DND-41 (cell line): ENCODE measurements around the gene ST6GALNAC3.

Source experiments
- ATAC-seq: fragments of 200-7000 bp; cut with Tn5 transposase; 3 replicates; pipeline ENCODE4 v1.9.1; 2021; ENCODE audit warnings: low read depth; ENCODE audit not compliant: insufficient read depth
- DNase-seq: peaks from one replicate; pipeline ENCODE4 v3.0.0-alpha.2; 2020
- H2AFZ ChIP-seq: 2 replicates; pipeline ENCODE4 v1.6.0; 2012; ENCODE audit warnings: low read depth, low read length
- H3K27ac ChIP-seq: 2 replicates; pipeline ENCODE4 v1.5.1; 2012; ENCODE audit warnings: low read length, inconsistent platforms
- H3K27me3 ChIP-seq: fragments of 200-600 bp; sonication (generic); 2 replicates; pipeline ENCODE4 v1.6.0; 2012; ENCODE audit warnings: low read length, mild to moderate bottlenecking, inconsistent platforms; ENCODE audit not compliant: insufficient read depth, poor library complexity
- H3K36me3 ChIP-seq: 2 replicates; pipeline ENCODE4 v1.5.1; 2012; ENCODE audit warnings: low read length, inconsistent platforms; ENCODE audit not compliant: insufficient read depth
- H3K4me1 ChIP-seq: 2 replicates; pipeline ENCODE4 v1.5.1; 2012; ENCODE audit warnings: mild to moderate bottlenecking, low read length; ENCODE audit not compliant: insufficient read depth
- H3K4me2 ChIP-seq: 2 replicates; pipeline ENCODE4 v1.6.0; 2012; ENCODE audit warnings: mild to moderate bottlenecking, moderate library complexity, low read length, inconsistent platforms; ENCODE audit not compliant: insufficient read depth
- H3K4me3 ChIP-seq, 2 experiments: fragments of 200-600 bp in 1 of 2; shearing (Covaris generic) in 1 of 2; 2 replicates each; pipeline ENCODE4 v1.5.1; 2012 to 2016; ENCODE audit warnings: inconsistent platforms in 2 of 2, low read length in 2 of 2, mild to moderate bottlenecking in 2 of 2, low read depth in 1 of 2, moderate library complexity in 1 of 2
- H3K79me2 ChIP-seq: 2 replicates; pipeline ENCODE4 v1.6.0; 2012; ENCODE audit warnings: low read length, inconsistent platforms; ENCODE audit not compliant: insufficient read depth
- H3K9ac ChIP-seq: 2 replicates; pipeline ENCODE4 v1.6.0; 2012; ENCODE audit warnings: low read depth, mild to moderate bottlenecking, inconsistent platforms, low read length, moderate library complexity
- H3K9me3 ChIP-seq: 2 replicates; pipeline ENCODE4 v1.5.1; 2012; ENCODE audit warnings: low read length, moderate library complexity, mild to moderate bottlenecking, inconsistent platforms; ENCODE audit not compliant: insufficient read depth, severe bottlenecking
- H4K20me1 ChIP-seq: 2 replicates; pipeline ENCODE4 v1.6.0; 2012; ENCODE audit warnings: low read length; ENCODE audit not compliant: insufficient read depth
- EZH2 ChIP-seq: IDR thresholded peaks from 3 replicates; pipeline ENCODE4 v1.6.1; 2012; ENCODE audit warnings: borderline replicate concordance, low read depth, mild to moderate bottlenecking, moderate library complexity, low read length, inconsistent platforms; ENCODE audit not compliant: severe bottlenecking
- TF ChIP-seq, protein P1 (sequence below): IDR thresholded peaks from 2 replicates; pipeline ENCODE4 v1.5.1; 2012; ENCODE audit warnings: borderline replicate concordance, low read length, moderate library complexity, mild to moderate bottlenecking; ENCODE audit not compliant: poor library complexity, severe bottlenecking; ENCODE audit errors: extremely low read depth

The ST6GALNAC3 gene

GRCh38 chr1:76450229-76450628 lies 375.7 kb downstream of the ST6GALNAC3 start:
- DNase-seq, result no peak
- Histone ChIP-seq H2AFZ (no peak overlapping the region), H3K27me3 (no peaks in the 10 kb centered on the region), H3K36me3 (no peaks in the 10 kb centered on the region), H3K79me2 (no peaks in the 10 kb centered on the region), H3K9ac (no peak overlapping the region), H3K4me2 (no peak overlapping the region), H3K4me1 (no peaks in the 10 kb centered on the region), H3K4me3 (no peak overlapping the region), H3K27ac (no peak overlapping the region), H3K9me3 (no peaks in the 10 kb centered on the region), H4K20me1 (no peaks in the 10 kb centered on the region)
- no peak for TF ChIP-seq EZH2
- TF ChIP-seq, protein P1, sequence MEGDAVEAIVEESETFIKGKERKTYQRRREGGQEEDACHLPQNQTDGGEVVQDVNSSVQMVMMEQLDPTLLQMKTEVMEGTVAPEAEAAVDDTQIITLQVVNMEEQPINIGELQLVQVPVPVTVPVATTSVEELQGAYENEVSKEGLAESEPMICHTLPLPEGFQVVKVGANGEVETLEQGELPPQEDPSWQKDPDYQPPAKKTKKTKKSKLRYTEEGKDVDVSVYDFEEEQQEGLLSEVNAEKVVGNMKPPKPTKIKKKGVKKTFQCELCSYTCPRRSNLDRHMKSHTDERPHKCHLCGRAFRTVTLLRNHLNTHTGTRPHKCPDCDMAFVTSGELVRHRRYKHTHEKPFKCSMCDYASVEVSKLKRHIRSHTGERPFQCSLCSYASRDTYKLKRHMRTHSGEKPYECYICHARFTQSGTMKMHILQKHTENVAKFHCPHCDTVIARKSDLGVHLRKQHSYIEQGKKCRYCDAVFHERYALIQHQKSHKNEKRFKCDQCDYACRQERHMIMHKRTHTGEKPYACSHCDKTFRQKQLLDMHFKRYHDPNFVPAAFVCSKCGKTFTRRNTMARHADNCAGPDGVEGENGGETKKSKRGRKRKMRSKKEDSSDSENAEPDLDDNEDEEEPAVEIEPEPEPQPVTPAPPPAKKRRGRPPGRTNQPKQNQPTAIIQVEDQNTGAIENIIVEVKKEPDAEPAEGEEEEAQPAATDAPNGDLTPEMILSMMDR, result no peak
- no peak for ATAC-seq

- Histone ChIP-seq H2AFZ (no peak overlapping the region), H3K4me3 (no peak overlapping the region), H3K27ac (no peak overlapping the region), H3K79me2 (no peaks in the 10 kb centered on the region), H3K4me1 (no peaks in the 10 kb centered on the region), H3K36me3 (no peaks in the 10 kb centered on the region), H4K20me1 (no peaks in the 10 kb centered on the region), H3K9ac (no peak overlapping the region), H3K9me3 (no peaks in the 10 kb centered on the region), H3K4me2 (no peak overlapping the region), H3K27me3 (no peaks in the 10 kb centered on the region)
- ATAC-seq (no peak), DNase-seq (no peak)
- TF ChIP-seq EZH2, result no peak
- TF ChIP-seq, protein P1, result no peak
Measured at GRCh38 chr1:76463278-76463677, 388.7 kb downstream of the ST6GALNAC3 start.

DNA sequence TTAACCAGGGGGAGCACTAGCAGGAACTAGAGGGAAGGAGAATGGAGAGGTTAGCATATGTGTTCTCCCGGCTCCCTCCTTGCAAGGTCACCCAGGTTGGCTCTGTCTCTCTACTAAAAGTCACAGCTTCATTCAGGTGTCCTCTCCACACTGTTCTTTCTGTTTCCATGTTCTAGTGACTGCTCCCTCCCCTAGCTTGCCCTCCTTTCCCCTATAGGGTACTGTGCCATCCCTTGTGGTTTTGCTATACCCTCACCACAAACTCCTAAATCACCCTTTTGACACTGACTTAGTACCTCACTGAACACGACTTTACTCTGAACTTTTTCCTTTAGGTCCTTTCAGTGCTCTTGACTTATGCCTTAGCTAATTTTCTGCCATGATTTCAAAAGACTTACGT lies 389.3 kb downstream of the ST6GALNAC3 start:
- DNase-seq (no peak), ATAC-seq (no peak)
- Histone ChIP-seq H3K4me2 (no peak overlapping the region), H3K36me3 (no peaks in the 10 kb centered on the region), H2AFZ (no peak overlapping the region), H3K27me3 (no peaks in the 10 kb centered on the region), H3K79me2 (no peaks in the 10 kb centered on the region), H3K27ac (no peak overlapping the region), H3K9ac (no peak overlapping the region), H3K4me1 (no peaks in the 10 kb centered on the region), H4K20me1 (no peaks in the 10 kb centered on the region), H3K9me3 (no peaks in the 10 kb centered on the region), H3K4me3 (no peak overlapping the region)
- TF ChIP-seq, protein P1, result no peak
- TF ChIP-seq EZH2, result no peak

DNA sequence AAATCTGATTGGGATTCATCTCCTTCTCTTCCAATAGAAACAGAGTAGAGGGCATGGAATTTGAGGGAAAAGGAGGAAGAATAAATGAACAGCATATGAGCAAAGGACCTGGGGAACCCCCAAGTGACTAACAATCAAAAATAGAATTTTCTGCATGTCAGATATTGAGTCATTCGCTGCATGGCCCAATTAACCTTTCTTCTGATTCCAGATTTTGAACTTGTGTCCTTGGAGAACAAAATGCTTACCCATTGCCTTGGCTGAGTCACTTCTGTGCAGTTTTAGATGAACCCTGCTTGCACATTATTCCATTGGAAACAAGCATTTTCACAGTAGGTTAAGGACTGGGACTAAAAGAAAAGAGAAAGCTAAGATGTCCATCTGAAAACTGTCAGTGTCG lies 390.5 kb downstream of the ST6GALNAC3 start:
- no peak overlapping the region for H3K4me2 ChIP-seq
- ATAC-seq, result no peak

More for the DNA sequence above, 390.5 kb downstream of the ST6GALNAC3 start:
- Histone ChIP-seq H3K4me1 (no peaks in the 10 kb centered on the region), H3K9me3 (no peaks in the 10 kb centered on the region), H3K9ac (no peak overlapping the region), H2AFZ (no peak overlapping the region), H3K36me3 (no peaks in the 10 kb centered on the region), H4K20me1 (no peaks in the 10 kb centered on the region), H3K27me3 (no peaks in the 10 kb centered on the region), H3K79me2 (no peaks in the 10 kb centered on the region), H3K27ac (no peak overlapping the region), H3K4me3 (no peak overlapping the region)
- DNase-seq, result no peak
- TF ChIP-seq, protein P1, result no peak
- no peak for TF ChIP-seq EZH2
